Ectodermal cell (in vitro differentiated cells): Measurements from ENCODE around the gene PPP1R15B.

ENCODE experiments used
- H3K27ac ChIP-seq: 2 replicates; pipeline ENCODE4 v1.7.0; 2013; ENCODE audit warnings: mild to moderate bottlenecking, low read depth, low read length; ENCODE audit not compliant: insufficient read depth, poor library complexity, severe bottlenecking
- H3K27me3 ChIP-seq: 2 replicates; pipeline ENCODE4 v1.7.0; 2013; ENCODE audit warnings: mild to moderate bottlenecking, low read length; ENCODE audit not compliant: insufficient read depth, control insufficient read depth, poor library complexity, severe bottlenecking
- H3K36me3 ChIP-seq: one replicate; pipeline ENCODE4 v1.7.0; 2013; ENCODE audit warnings: low read length; ENCODE audit not compliant: control insufficient read depth, insufficient read depth
- H3K4me1 ChIP-seq: one replicate; pipeline ENCODE4 v1.7.0; 2013; ENCODE audit warnings: low read length; ENCODE audit not compliant: control insufficient read depth, insufficient read depth
- H3K4me3 ChIP-seq: 2 replicates; pipeline ENCODE4 v1.7.0; 2013; ENCODE audit warnings: low read depth, low read length, control low read depth; ENCODE audit not compliant: insufficient read depth
- H3K9me3 ChIP-seq: 2 replicates; pipeline ENCODE4 v1.7.0; 2013; ENCODE audit warnings: mild to moderate bottlenecking, low read length, moderate library complexity; ENCODE audit not compliant: control insufficient read depth
- WGBS, 2 experiments: methylation state at CpG; one replicate each; pipeline ENCODE4 v1.1.7; 2013; ENCODE audit warnings: missing lambda C conversion rate in 2 of 2; 5-methylcytosine and 5-hydroxymethylcytosine counted together

PPP1R15B gene

DNA sequence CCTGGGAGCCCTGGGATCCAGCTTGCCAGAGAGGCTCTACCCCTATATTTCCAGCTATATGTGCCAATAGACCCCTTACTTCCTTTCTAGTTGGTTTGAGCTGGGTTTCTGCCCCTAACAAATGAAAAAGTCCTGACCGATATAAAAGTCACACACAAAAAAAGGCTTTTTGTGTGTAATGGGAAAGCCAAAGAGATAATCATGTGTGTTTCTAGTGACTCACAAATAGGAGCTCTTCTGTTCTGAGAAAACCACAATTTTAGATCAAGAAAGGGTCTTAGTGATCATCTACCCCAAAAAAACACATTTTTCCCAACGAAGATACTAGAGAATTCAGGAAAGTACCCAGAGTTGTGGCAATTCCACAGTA lies 28.9 kb downstream of the PPP1R15B start:
- Histone ChIP-seq H3K9me3 (no peaks in the 10 kb centered on the region), H3K27me3 (peaks cover 51% of the 10 kb centered on the region), H3K4me1 (peaks cover 3% of the 10 kb centered on the region), H3K27ac (no peak overlapping the region), H3K4me3 (no peak overlapping the region), H3K36me3 (no peaks in the 10 kb centered on the region)
- 78 to 82% methylated on average over 1 to 2 of the region's 2 CpGs for WGBS, 2 experiments

DNA sequence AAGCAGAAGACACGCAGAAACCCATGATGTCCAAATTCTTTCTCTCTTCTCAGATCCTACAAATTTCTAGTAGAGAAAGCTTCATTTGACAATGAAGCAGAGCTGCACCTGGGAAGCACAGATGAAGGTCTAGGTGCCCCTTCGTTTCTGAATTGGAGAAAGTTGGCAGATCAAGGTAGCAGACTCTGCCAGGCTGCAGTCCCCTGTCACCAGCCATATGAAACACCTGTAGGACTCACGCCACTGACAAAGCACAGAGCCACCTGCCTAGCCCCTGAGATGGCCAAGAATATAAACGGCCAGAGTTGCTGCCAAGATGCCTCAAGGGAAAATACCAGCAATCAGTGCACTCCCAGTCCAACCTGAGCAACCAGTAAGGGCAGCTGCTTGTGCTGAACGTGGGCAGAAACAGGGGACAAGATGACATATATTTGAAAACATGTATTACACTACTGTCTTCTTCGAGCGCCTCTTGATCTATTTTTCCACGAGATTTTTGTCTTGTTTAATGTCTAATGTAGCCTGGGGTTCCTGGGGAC lies 31.3 kb downstream of the PPP1R15B start:
- Histone ChIP-seq H3K4me1 (peaks cover 10% of the 10 kb centered on the region), H3K27me3 (peaks cover 75% of the 10 kb centered on the region), H3K36me3 (no peaks in the 10 kb centered on the region), H3K4me3 (no peak overlapping the region), H3K9me3 (no peaks in the 10 kb centered on the region), H3K27ac (no peak overlapping the region)
- WGBS, 2 experiments = 81 to 84% methylated on average over 8 of the region's 8 CpGs

DNA sequence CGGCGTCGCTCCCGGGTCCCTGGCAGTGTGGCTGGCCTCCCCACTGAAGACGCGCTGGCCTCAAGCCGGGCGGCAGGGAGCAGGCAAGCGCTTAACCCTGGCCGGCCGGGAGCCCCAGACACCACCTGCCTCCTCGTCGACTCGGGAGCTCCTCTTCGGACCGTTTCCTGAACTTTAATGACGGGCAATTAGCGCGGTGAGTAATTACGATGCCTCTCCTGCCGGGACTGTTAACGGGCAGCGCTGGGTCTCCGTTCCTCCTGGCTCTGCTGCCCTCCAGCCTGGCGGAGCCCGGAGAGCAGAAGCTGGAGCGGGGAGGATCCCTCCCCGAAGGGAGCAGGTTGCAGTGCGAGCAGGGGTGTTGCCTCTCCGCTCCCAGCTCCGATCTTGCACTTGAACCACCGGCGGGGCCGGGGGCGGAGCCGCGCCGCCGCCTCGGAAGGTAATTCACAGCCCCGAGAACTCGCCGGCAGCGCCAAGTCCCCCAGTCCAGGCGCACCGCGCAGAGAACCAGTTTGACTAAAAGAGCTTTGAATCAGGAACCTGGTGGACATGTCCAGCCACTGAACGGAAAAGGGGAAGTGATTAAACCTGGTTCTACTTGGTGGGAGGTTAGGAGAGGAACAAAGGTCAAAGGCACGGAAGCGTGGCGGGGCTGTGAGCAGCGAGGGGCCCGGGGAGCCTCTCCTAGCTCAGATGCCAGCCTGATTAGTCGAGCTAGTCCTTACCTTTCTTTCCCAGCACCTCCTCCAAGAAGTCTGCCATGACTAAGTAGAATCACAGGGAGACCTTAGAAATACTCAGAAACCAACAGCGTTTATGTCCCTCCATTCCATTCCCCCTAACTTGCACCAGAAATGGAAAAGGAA lies 33.6 kb downstream of the PPP1R15B start:
- Histone ChIP-seq H3K4me1 (peaks cover 10% of the 10 kb centered on the region), H3K27ac (no peak overlapping the region), H3K4me3 (peak overlapping the region; percentile 16), H3K9me3 (no peaks in the 10 kb centered on the region), H3K36me3 (no peaks in the 10 kb centered on the region), H3K27me3 (peaks cover 90% of the 10 kb centered on the region)
- WGBS, 2 experiments = 1 to 2% methylated on average over 54 to 55 of the region's 55 CpGs

DNA sequence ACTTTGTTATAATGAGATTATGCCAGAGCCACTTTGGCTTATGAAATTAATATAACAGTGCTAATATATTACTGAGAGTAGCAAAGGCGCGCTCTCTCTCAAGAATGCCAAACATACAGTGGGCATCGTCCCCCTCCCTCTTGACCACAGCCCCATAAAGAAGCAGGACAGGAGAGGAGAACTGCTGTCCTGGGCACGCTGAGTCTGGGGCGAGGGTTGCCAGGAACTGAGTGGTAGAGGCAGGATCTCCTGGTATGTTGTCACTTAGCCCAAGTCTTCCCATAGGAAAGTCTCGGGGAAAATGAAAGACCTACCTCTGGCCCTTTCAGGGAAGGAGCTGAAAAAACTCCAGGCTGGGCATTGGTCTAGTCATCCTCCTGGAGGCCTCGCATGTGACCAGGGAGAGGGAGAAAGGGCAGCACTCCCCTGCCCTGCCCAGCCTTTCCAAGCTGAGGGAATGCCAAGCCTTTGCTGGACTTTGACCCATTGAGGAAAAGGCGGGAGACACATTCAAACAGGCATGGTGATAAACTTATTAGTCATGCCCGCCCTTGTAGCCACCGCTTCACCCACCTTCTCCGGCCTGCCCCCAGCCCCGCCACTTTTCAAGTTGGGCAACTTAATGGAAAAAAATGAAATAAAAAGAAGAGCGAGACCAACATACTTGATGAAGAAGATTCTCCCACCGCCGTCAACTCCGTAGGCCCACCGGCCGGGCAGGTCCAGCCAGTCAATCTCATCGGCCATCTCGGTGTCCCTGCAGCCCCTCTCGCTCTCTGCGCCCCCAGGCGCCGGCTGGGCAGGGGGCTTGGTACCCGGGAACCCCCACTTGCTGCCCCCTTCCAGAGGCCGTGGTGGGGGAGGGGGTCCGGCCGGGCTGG lies 34.5 kb downstream of the PPP1R15B start:
- Histone ChIP-seq H3K27ac (no peak overlapping the region), H3K27me3 (peaks cover 89% of the 10 kb centered on the region), H3K9me3 (no peaks in the 10 kb centered on the region), H3K4me1 (peaks cover 10% of the 10 kb centered on the region), H3K36me3 (no peaks in the 10 kb centered on the region), H3K4me3 (peak overlapping the region; percentile 16)
- 56 to 62% methylated on average over 28 of the region's 28 CpGs for WGBS, 2 experiments

DNA sequence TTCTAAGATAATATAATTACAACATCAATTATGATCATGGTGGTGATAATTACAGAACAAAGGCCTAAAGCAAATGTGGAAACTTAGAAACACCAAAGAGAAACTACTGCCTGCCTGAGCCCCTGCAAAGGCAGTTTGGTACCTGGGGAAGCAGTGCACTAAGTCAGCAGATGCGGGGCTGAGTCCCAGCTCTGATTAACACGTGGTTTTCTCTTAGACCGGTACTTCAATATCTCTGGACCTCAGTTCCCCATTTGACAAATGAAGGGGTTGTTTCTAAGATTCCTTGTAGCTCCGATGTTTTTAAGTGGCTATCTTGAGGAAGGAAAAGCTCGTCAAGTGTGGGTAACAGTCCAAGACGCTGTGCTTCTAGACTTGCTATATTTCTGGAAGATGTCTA lies 35.2 kb downstream of the PPP1R15B start:
- peaks cover 88% of the 10 kb centered on the region for H3K27me3 ChIP-seq
- H3K36me3 ChIP-seq = no peaks in the 10 kb centered on the region
- 88 to 91% methylated on average over 6 of the region's 6 CpGs for WGBS, 2 experiments
- H3K4me1 ChIP-seq = peaks cover 10% of the 10 kb centered on the region
- no peak overlapping the region for H3K27ac ChIP-seq
- no peak overlapping the region for H3K4me3 ChIP-seq
- no peaks in the 10 kb centered on the region for H3K9me3 ChIP-seq

DNA sequence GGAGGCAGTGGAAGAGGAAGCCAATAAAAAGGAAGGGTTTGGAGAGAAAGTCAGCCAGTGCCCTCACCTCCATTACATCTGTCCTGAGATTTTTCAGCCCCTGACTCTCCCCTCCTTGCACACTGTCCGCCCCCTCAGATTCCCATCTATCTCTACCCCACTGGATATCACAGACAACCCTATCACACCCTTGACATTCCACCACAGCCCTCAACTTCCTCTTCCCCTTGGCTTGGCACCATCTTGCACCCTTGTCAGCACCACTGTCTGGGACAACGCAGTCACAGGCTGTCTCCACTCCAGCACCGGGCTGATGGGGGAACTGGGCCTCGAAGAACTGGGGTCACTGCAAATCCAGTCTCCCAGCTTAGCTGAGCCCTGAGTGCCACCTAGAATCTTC lies 37.7 kb downstream of the PPP1R15B start:
- H3K4me3 ChIP-seq = no peak overlapping the region
- peaks cover 10% of the 10 kb centered on the region for H3K4me1 ChIP-seq
- H3K9me3 ChIP-seq = no peaks in the 10 kb centered on the region
- H3K36me3 ChIP-seq = no peaks in the 10 kb centered on the region
- peaks cover 63% of the 10 kb centered on the region for H3K27me3 ChIP-seq
- WGBS, 2 experiments = 91 to 94% methylated on average over 4 of the region's 4 CpGs
- H3K27ac ChIP-seq = no peak overlapping the region

DNA sequence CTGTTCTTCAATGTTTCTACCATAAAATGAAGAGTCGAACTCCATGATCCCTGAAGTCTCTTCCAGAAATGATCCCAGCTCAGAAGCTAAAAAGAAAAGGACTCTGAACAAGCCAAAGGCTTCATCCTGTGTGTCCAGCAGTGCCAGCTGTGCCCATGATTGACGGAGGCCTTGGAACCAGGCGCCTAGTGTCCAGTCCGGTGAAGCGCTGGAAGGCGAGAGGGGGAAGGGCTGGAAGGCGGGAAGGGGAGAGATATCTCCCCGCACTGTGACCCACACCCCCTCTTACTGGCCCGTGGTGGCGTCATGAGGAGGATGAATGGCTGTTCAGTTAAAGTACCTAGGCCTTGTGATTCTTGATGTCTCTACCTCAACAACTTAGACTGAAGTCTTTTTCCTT lies 41.4 kb downstream of the PPP1R15B start:
- Histone ChIP-seq H3K4me3 (no peak overlapping the region), H3K27me3 (peaks cover 27% of the 10 kb centered on the region), H3K4me1 (no peaks in the 10 kb centered on the region), H3K9me3 (no peaks in the 10 kb centered on the region), H3K27ac (no peak overlapping the region), H3K36me3 (no peaks in the 10 kb centered on the region)
- 93 to 96% methylated on average over 10 of the region's 10 CpGs for WGBS, 2 experiments

DNA sequence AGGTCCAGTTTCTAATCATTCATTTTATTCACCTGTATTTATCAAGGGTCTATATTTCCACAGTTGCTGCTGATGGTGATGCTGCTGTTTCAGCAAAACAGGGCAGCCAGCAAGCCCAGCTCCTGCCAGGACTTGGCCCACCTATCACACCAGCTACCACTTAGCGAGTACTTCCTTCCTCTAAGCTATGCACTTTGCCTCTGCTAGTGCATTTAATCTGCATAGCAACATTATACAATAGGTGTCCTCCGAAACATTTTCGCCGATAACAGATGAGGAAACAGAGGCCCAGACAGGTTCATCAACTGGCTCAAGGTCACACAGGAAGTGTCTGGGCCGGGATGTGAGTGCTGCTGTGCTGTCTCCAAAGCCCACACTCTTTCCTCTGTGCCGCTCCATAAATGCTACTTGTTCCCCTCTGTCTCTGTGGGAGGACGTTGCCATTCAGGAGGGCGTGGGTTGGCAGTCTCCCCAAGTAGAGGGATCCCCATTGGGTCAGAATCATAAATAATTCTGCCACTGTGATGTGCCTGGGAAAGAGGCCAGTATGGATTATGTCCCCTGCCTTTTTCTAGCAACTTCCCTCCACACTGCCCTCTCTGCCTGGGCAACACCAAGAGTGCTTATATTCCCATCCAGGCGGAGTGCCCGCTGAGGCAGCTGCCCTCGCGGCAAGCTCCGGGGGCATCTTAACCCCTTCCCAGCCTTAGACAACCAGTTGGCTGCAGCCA lies 42.5 kb downstream of the PPP1R15B start:
- H3K27me3 ChIP-seq = peaks cover 27% of the 10 kb centered on the region
- H3K9me3 ChIP-seq = no peaks in the 10 kb centered on the region
- 89 to 91% methylated on average over 13 of the region's 13 CpGs for WGBS, 2 experiments
- no peak overlapping the region for H3K27ac ChIP-seq
- no peak overlapping the region for H3K4me3 ChIP-seq
- no peaks in the 10 kb centered on the region for H3K4me1 ChIP-seq
- no peaks in the 10 kb centered on the region for H3K36me3 ChIP-seq

DNA sequence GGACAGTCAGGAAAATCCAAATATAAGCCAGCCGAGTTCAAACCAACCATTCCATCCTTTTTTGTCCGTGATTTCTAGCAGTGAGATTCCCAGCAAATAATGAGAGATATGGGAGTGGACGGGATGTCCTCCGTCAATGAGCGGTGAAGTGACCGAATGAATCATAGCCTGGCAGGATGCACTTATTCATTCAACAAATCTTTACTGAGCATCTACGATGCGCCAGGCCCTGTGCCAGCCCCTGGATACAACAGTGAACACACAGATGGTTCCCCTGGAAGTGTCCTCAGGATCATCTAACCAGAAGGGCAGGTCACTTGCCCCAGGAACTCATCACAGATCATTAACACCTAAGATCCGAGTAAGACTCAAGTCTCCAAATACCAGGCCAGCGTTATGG lies 43.7 kb downstream of the PPP1R15B start:
- Histone ChIP-seq H3K9me3 (no peaks in the 10 kb centered on the region), H3K4me3 (no peak overlapping the region), H3K27me3 (peaks cover 24% of the 10 kb centered on the region), H3K27ac (no peak overlapping the region), H3K4me1 (peaks cover 3% of the 10 kb centered on the region), H3K36me3 (no peaks in the 10 kb centered on the region)
- 90 to 98% methylated on average over 10 of the region's 10 CpGs for WGBS, 2 experiments
